K562 (cell line): ENCODE data around the gene KCNK10. TPM values are rescaled to one million over a fixed set of nuclear protein-coding genes. Genes with fewer than 3 reads are reported as not detected.

Source experiments
- ATAC-seq: fragments of 200-7000 bp; cut with Tn5 transposase; 3 replicates; pipeline ENCODE4 v1.9.1; 2020; ENCODE audit warnings: moderate library complexity
- BruUV-seq: library from RNA; stranded (reverse); fragments of 400-500 nt; replicated peaks from 2 replicates; lab custom pipeline; 2021; lab: Mats Ljungman, UMichigan
- CTCF ChIA-PET: fragments of 300-600 bp; formaldehyde crosslinking; extraction: SDS; loops from one replicate; lab custom pipeline; 2021; ENCODE audit warnings: low intra/inter-chr PET ratio; lab: Yijun Ruan, JAX
- POLR2A ChIA-PET: fragments of 300-600, 350-650 bp; sonication (Branson Sonifier 250); formaldehyde crosslinking; extraction: SDS; loops from one replicate; lab custom pipeline; 2021; ENCODE audit warnings: antibody characterized with exemption, inconsistent platforms; lab: Yijun Ruan, JAX
- DNase-seq, 4 experiments: peaks; one replicate each; pipeline versions ENCODE4 v3.0.0 to v3.0.0-alpha.2; 2011 to 2018; ENCODE audit warnings: low spot score in 3 of 4, mixed read lengths in 3 of 4; ENCODE audit errors: extremely low read depth in 1 of 4
- FAIRE-seq: peaks from 2 replicates; lab custom pipeline; 2011; peaks lifted over from hg19 to GRCh38; lab: Jason Lieb, UNC
- H2AFZ ChIP-seq: 2 replicates; pipeline ENCODE4 v1.6.0; 2011; ENCODE audit warnings: low read depth, low read length, control low read depth, inconsistent platforms
- H3K27ac ChIP-seq: fragments of 200-600 bp; 3 replicates; pipeline ENCODE4 v1.8.0; 2011; ENCODE audit warnings: low read depth, mild to moderate bottlenecking, control low read depth, inconsistent platforms, low read length, moderate library complexity, mixed read lengths; ENCODE audit errors: extremely low read depth
- H3K27me3 ChIP-seq, 2 experiments: fragments of 300-600 bp in 1 of 2; 2 replicates in 1 of 2; 3 replicates in 1 of 2; pipeline versions ENCODE4 v1.6.0 to v1.8.0; 2011; ENCODE audit warnings: inconsistent platforms in 2 of 2, low read length in 2 of 2, mild to moderate bottlenecking in 1 of 2, mixed read lengths in 1 of 2, moderate library complexity in 1 of 2; ENCODE audit not compliant: control insufficient read depth in 2 of 2, insufficient read depth in 2 of 2
- H3K36me3 ChIP-seq: fragments of 300-600 bp; 3 replicates; pipeline ENCODE4 v1.8.0; 2011; ENCODE audit warnings: mild to moderate bottlenecking, low read length, inconsistent platforms; ENCODE audit not compliant: control insufficient read depth, insufficient read depth
- H3K4me1 ChIP-seq, 2 experiments: fragments of 200-600 bp in 1 of 2; replicated peaks in 1 of 2; 2 replicates in 1 of 2; 3 replicates in 1 of 2; pipeline versions ENCODE4 v1.5.1 to v1.8.0; 2011; ENCODE audit warnings: inconsistent platforms in 2 of 2, low read length in 2 of 2, mild to moderate bottlenecking in 1 of 2, mixed read lengths in 1 of 2, moderate library complexity in 1 of 2; ENCODE audit not compliant: control insufficient read depth in 2 of 2, insufficient read depth in 2 of 2
- H3K4me2 ChIP-seq: 2 replicates; pipeline ENCODE4 v1.6.1; 2011; ENCODE audit warnings: low read length, control low read depth, inconsistent platforms, mixed read lengths; ENCODE audit not compliant: insufficient read depth
- H3K4me3 ChIP-seq: fragments of 200-600 bp; sonication (generic), shearing (Covaris generic); 2 replicates; pipeline ENCODE4 v1.5.1; 2016; ENCODE audit warnings: control low read depth, inconsistent platforms
- H3K79me2 ChIP-seq: fragments of 200-600 bp; 3 replicates; pipeline ENCODE4 v1.8.0; 2011; ENCODE audit warnings: low read length, inconsistent platforms; ENCODE audit not compliant: control insufficient read depth, insufficient read depth
- H3K9ac ChIP-seq, 2 experiments: 2 replicates each; pipeline versions ENCODE4 v1.6.0 to v1.6.1; 2011; ENCODE audit warnings: low read depth in 2 of 2, low read length in 2 of 2, control low read depth in 1 of 2, inconsistent platforms in 1 of 2, mild to moderate bottlenecking in 1 of 2, mixed read lengths in 1 of 2; ENCODE audit not compliant: insufficient read depth in 1 of 2
- H3K9me1 ChIP-seq: one replicate; pipeline ENCODE4 v1.6.0; 2011; ENCODE audit warnings: inconsistent platforms, mild to moderate bottlenecking, low read length, moderate library complexity; ENCODE audit not compliant: control insufficient read depth, insufficient read depth
- H3K9me3 ChIP-seq: replicated peaks from 2 replicates; pipeline ENCODE4 v1.5.1; 2011; ENCODE audit warnings: low read depth, low read length, inconsistent platforms; ENCODE audit not compliant: control insufficient read depth, insufficient read depth
- H4K20me1 ChIP-seq: replicated peaks from 2 replicates; pipeline ENCODE4 v1.6.1; 2011; ENCODE audit warnings: low read length, inconsistent platforms, mixed read lengths; ENCODE audit not compliant: control insufficient read depth, insufficient read depth
- BHLHE40 ChIP-seq: IDR thresholded peaks from 2 replicates; pipeline ENCODE4 v1.6.1; 2011; ENCODE audit warnings: low read length, improper control_type of control experiment
- CHCHD3 ChIP-seq: fragments of 250-450 bp; sonication (Bioruptor Pico); IDR thresholded peaks from 2 replicates; pipeline ENCODE4 v2.1.2; 2022; ENCODE audit warnings: mild to moderate bottlenecking
- GATA2 ChIP-seq: sonication (generic); formaldehyde crosslinking; IDR thresholded peaks from 2 replicates; pipeline ENCODE4 v1.4.0; 2020; ENCODE audit warnings: mild to moderate bottlenecking, missing genetic modification reagents
- GTF2B ChIP-seq: IDR thresholded peaks from 2 replicates; pipeline ENCODE4 v1.6.1; 2011; ENCODE audit not compliant: insufficient read length; ENCODE audit errors: extremely low read depth
- HCFC1 ChIP-seq: IDR thresholded peaks from 2 replicates; pipeline ENCODE4 v1.6.1; 2012; ENCODE audit warnings: low read depth, low read length, improper control_type of control experiment
- HMG20B ChIP-seq: fragments of 250-450 bp; sonication (Bioruptor Pico); IDR thresholded peaks from 2 replicates; pipeline ENCODE4 v1.5.0; 2021; ENCODE audit warnings: mild to moderate bottlenecking
- PRPF4 ChIP-seq: fragments of 200-400 bp; formaldehyde crosslinking; IDR thresholded peaks from one replicate; pipeline ENCODE4 v1.6.1; 2017; ENCODE audit warnings: low read length, low read depth, mild to moderate bottlenecking; ENCODE audit not compliant: insufficient read depth, poor library complexity, severe bottlenecking
- RBM14 ChIP-seq: fragments of 200-400 bp; formaldehyde crosslinking; IDR thresholded peaks from 2 replicates; pipeline ENCODE4 v1.6.1; 2018; ENCODE audit warnings: low read depth, mild to moderate bottlenecking, low read length, moderate library complexity, borderline replicate concordance; ENCODE audit not compliant: insufficient read depth
- RNF219 ChIP-seq: fragments of 250-450 bp; sonication (Bioruptor Pico); IDR thresholded peaks from 2 replicates; pipeline ENCODE4 v1.5.0; 2022; ENCODE audit warnings: mild to moderate bottlenecking
- RUNX1 ChIP-seq: sonication (generic); IDR thresholded peaks from 2 replicates; pipeline ENCODE4 v1.6.1; 2016; ENCODE audit warnings: antibody characterized with exemption, low read depth
- SMAD4 ChIP-seq: fragments of 250-450 bp; sonication (Bioruptor Pico); conservative IDR thresholded peaks from 2 replicates; pipeline ENCODE4 v1.8.0; 2021; ENCODE audit warnings: inconsistent platforms, mild to moderate bottlenecking, moderate library complexity
- TAF1 ChIP-seq: IDR thresholded peaks from 2 replicates; pipeline ENCODE4 v1.6.1; 2011; ENCODE audit warnings: mild to moderate bottlenecking, low read length, moderate library complexity; ENCODE audit not compliant: insufficient read depth, control insufficient read depth, severe bottlenecking; ENCODE audit errors: extremely low read depth
- TFE3 ChIP-seq: fragments of 450-650 bp; formaldehyde crosslinking; IDR thresholded peaks from 2 replicates; pipeline ENCODE4 v1.4.0; 2020; ENCODE audit warnings: mild to moderate bottlenecking, mixed read lengths
- ZKSCAN1 ChIP-seq: fragments of 150-350 bp; IDR thresholded peaks from 2 replicates; pipeline ENCODE4 v1.6.1; 2016; ENCODE audit warnings: low read depth, low read length
- ZNF280B ChIP-seq: fragments of 250-450 bp; sonication (Bioruptor Pico); IDR thresholded peaks from 2 replicates; pipeline ENCODE4 v1.5.1; 2021; ENCODE audit warnings: mild to moderate bottlenecking
- WGBS: fragments of 100-300 bp; shearing (Covaris generic); methylation state at CpG from one replicate; pipeline ENCODE4 v1.1.6; 2016; ENCODE audit warnings: low coverage, mixed read lengths; ENCODE audit not compliant: insufficient coverage; ENCODE audit errors: missing lambda C conversion rate; 5-methylcytosine and 5-hydroxymethylcytosine counted together
- in situ Hi-C: fragments of 300-500 bp; cut with MboI; formaldehyde crosslinking; loops from 4 replicates; pipeline ENCODE4 v1.15.0; 2018; ENCODE audit warnings: inconsistent platforms, mixed read lengths
- intact Hi-C: fragments of 100-400 bp; cut with micrococcal nuclease; formaldehyde crosslinking; loops from 2 replicates; pipeline ENCODE4 v1.14.2; 2022
- polyA plus RNA-seq, 8 experiments: library from polyadenylated mRNA; depleted of rRNA in 4 of 8; stranded (reverse) in 5 of 8; unstranded in 3 of 8; fragments of >200 nt; fragmentation: Nextera tagmentation in 2 of 8; fragmentation: Illumina TruSeq in 1 of 8; extraction: Ambion mirVana in 2 of 8; extraction: Trizol in 1 of 8; gene quantifications; 2 replicates each; pipeline versions ENCODE4 v1.2.1 to v1.2.3, GENCODE V29; 2011 to 2014; ENCODE audit warnings: inconsistent platforms in 1 of 8, missing spikeins in 1 of 8
- total RNA-seq, 7 experiments: library from RNA; depleted of rRNA in 6 of 7; stranded (reverse); fragments of >200 nt in 6 of 7; fragmentation: Illumina TruSeq in 2 of 7; extraction: Trizol in 2 of 7; gene quantifications; 2 replicates each; pipeline versions ENCODE4 v1.2.1 to v1.2.3, GENCODE V29; 2011 to 2021; ENCODE audit warnings: low replicate concordance in 1 of 7

Gene KCNK10
- total and polyA plus RNA-seq, 9 of the 15 experiments (the other 6 are each of a cell fraction or from before 2014, with no cell fraction given): not detected

GRCh38 chr14:88164906-88165534, 158.0 kb downstream of the KCNK10 start (continued):
- no peak for TF ChIP-seq PRPF4
- TF ChIP-seq HCFC1: no peak
- TF ChIP-seq RUNX1: no peak
- TF ChIP-seq BHLHE40: no peak
- no peak for TF ChIP-seq GATA2 (CRISPR knock-in tag)
- no peak for TF ChIP-seq CHCHD3 (CRISPR knock-in tag)

GRCh38 chr14:88163731-88164255, 159.3 kb downstream of the KCNK10 start:
- DNase-seq: no peak
- ChIA-PET POLR2A (no interaction called here), CTCF (no interaction called here)
- Histone ChIP-seq H3K79me2 (no peaks in the 10 kb centered on the region), H3K27ac (no peak overlapping the region), H3K9me1 (no peaks in the 10 kb centered on the region), H2AFZ (no peak overlapping the region), H3K4me1 (no peaks in the 10 kb centered on the region), H3K4me2 (no peak overlapping the region), H3K9me3 (no peaks in the 10 kb centered on the region), H3K9ac (no peak overlapping the region), H3K4me3 (no peak overlapping the region), H4K20me1 (no peaks in the 10 kb centered on the region), H3K27me3 (no peaks in the 10 kb centered on the region), H3K36me3 (no peaks in the 10 kb centered on the region)
- WGBS: 0% methylated on average over 4 of the region's 4 CpGs
- ATAC-seq: no peak
- in situ Hi-C loops: no loop called here
- FAIRE-seq: no peak
- BruUV-seq: no TSS peak
- intact Hi-C loops: no loop called here
- TF ChIP-seq HMG20B (CRISPR knock-in tag): no peak
- TF ChIP-seq GTF2B: no peak
- TF ChIP-seq RNF219 (CRISPR knock-in tag): no peak
- TF ChIP-seq ZNF280B (CRISPR knock-in tag): no peak
- TF ChIP-seq TAF1: no peak
- no peak for TF ChIP-seq TFE3 (CRISPR knock-in tag)
- TF ChIP-seq SMAD4 (CRISPR knock-in tag): no peak
- TF ChIP-seq ZKSCAN1: no peak
- TF ChIP-seq RBM14: no peak
